Calu3 (cell line): ENCODE measurements around the gene RPTOR. TPM values are rescaled to one million over a fixed set of nuclear protein-coding genes. Genes with fewer than 3 reads are reported as not detected.

Experiments used
- BruUV-seq: library from RNA; stranded (reverse); fragments of 400-500 nt; replicated peaks from 2 replicates; lab custom pipeline; 2021; lab: Mats Ljungman, UMichigan
- CTCF ChIA-PET: fragments of 300-600 bp; sonication (Branson Sonifier 250); formaldehyde crosslinking; loops from one replicate; lab custom pipeline; 2022; ENCODE audit warnings: antibody characterized with exemption; lab: Charles Lee
- DNase-seq: peaks from one replicate; pipeline ENCODE4 v3.0.0; 2022
- H3K27ac Mint-ChIP-seq: one replicate; pipeline ENCODE4 v1.8.0; 2022; ENCODE audit warnings: mixed read lengths; ENCODE audit not compliant: unreplicated experiment
- H3K27me3 Mint-ChIP-seq: one replicate; pipeline ENCODE4 v1.8.0; 2022; ENCODE audit warnings: mixed read lengths; ENCODE audit not compliant: unreplicated experiment
- H3K36me3 Mint-ChIP-seq: one replicate; pipeline ENCODE4 v1.8.0; 2022; ENCODE audit warnings: mild to moderate bottlenecking, moderate library complexity, mixed read lengths; ENCODE audit not compliant: insufficient read depth, unreplicated experiment
- H3K4me1 Mint-ChIP-seq: one replicate; pipeline ENCODE4 v1.8.0; 2022; ENCODE audit warnings: mild to moderate bottlenecking, low read depth, mixed read lengths; ENCODE audit not compliant: unreplicated experiment
- H3K4me3 Mint-ChIP-seq: one replicate; pipeline ENCODE4 v1.8.0; 2022; ENCODE audit warnings: mild to moderate bottlenecking, low read depth, moderate library complexity, mixed read lengths; ENCODE audit not compliant: unreplicated experiment
- H3K9me3 Mint-ChIP-seq: one replicate; pipeline ENCODE4 v1.8.0; 2022; ENCODE audit warnings: low read depth, mixed read lengths; ENCODE audit not compliant: unreplicated experiment
- intact Hi-C: fragments of 100-400 bp; cut with micrococcal nuclease; formaldehyde crosslinking; loops from one replicate; pipeline ENCODE4 v1.10.0; 2022; ENCODE audit not compliant: unreplicated experiment
- total RNA-seq: library from RNA; stranded (reverse); gene quantifications from 2 replicates; pipeline ENCODE4 v1.2.3, GENCODE V29; 2022
- TF ChIP-seq, protein P1 (sequence below): fragments of 200-600 bp; IDR thresholded peaks from one replicate; pipeline ENCODE4 v1.8.0; 2022; ENCODE audit warnings: antibody characterized with exemption; ENCODE audit not compliant: unreplicated experiment

Gene RPTOR
- total RNA-seq, 1 experiment from 2014 or later = 41.8 TPM

DNA sequence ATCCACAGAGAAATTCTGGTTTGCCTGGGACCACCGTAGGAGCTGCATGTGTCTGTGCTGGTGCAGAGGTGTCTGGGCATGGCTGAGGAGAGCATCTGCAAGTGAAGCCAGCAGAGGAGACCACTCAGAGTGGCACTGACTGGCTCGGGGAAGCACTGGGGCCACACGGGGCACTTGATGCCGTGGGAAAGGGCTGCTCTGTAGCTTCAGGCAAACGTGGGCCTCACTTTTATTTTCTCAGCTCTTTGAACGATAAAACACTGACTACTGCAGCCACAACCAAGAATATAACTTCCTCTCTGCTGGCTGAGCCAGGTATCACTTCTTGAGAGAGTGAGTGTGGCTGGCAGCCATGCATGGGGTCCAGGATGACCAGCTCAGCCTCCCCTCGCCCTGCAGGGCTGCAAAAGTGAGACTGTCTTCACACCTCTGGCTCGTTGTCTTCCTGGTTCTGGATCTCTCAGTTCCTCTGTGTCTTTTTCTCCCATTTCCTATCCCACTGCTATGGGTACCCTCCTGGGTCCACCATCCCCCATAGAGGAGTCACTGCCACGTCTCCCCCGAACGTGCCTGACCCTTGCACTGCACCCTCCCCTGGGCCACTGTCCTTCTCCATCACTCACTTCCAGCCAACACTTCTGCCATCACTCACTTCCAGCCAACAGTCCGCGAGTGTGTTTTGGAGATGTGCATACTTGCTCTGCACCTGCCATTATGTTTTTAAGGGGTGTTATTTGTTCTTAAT lies 245.6 kb downstream of the RPTOR start:
- Mint-ChIP-seq H3K9me3 (peaks cover 2% of the 10 kb centered on the region), H3K4me1 (peaks cover 58% of the 10 kb centered on the region)

DNA sequence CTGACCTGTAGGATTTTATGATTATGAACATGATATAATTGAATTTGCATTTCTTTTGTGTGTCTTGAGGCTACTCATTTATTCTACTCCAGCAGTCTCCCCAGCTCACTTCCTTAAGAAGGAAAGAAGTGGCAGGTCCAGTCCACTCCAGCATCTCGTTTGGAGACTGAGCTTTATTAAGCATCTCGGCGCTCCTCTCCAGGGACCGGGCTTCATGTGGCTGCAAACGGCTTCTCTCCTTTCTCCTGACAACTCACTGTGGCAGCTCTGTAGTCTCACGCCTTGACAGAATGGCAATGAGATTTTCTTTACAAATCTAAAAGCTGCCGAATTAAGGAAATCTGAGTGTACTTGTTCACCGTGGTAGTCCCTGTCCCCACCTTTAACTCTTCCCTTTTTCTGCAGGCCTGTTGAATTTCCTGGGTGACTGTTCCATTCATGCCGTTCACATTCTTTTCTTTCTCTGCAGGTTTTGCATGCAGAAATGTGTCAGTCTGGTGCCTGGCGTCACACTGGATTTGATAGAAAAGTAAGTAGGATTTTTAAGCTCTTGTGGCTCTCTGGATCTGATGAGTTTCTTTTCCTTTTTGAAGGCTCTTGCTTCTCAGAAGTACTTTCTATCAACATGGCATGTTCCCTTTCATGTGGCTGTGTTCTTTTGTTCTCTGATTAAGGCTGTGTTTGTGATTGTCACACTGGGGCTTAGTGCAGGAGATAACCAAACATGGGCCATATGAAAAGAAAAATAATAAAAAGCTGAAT lies 246.5 kb downstream of the RPTOR start:
- no TSS peak for BruUV-seq
- CTCF ChIA-PET = no interaction called here
- H3K4me3 Mint-ChIP-seq = no peak overlapping the region
- H3K27ac Mint-ChIP-seq = peak overlapping the region; percentile 71
- peaks cover 58% of the 10 kb centered on the region for H3K4me1 Mint-ChIP-seq
- TF ChIP-seq, protein P1, sequence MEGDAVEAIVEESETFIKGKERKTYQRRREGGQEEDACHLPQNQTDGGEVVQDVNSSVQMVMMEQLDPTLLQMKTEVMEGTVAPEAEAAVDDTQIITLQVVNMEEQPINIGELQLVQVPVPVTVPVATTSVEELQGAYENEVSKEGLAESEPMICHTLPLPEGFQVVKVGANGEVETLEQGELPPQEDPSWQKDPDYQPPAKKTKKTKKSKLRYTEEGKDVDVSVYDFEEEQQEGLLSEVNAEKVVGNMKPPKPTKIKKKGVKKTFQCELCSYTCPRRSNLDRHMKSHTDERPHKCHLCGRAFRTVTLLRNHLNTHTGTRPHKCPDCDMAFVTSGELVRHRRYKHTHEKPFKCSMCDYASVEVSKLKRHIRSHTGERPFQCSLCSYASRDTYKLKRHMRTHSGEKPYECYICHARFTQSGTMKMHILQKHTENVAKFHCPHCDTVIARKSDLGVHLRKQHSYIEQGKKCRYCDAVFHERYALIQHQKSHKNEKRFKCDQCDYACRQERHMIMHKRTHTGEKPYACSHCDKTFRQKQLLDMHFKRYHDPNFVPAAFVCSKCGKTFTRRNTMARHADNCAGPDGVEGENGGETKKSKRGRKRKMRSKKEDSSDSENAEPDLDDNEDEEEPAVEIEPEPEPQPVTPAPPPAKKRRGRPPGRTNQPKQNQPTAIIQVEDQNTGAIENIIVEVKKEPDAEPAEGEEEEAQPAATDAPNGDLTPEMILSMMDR = no peak
- peaks cover 2% of the 10 kb centered on the region for H3K9me3 Mint-ChIP-seq
- no peaks in the 10 kb centered on the region for H3K27me3 Mint-ChIP-seq
- H3K36me3 Mint-ChIP-seq = peaks cover 20% of the 10 kb centered on the region
- no peak for DNase-seq
- intact Hi-C loops = no loop called here

More for the DNA sequence above, 245.6 kb downstream of the RPTOR start:
- H3K27ac Mint-ChIP-seq = peak overlapping the region; percentile 71
- DNase-seq = no peak
- intact Hi-C loops = no loop called here
- peak overlapping the region; percentile 5 for H3K4me3 Mint-ChIP-seq
- peaks cover 20% of the 10 kb centered on the region for H3K36me3 Mint-ChIP-seq
- TF ChIP-seq, protein P1 = no peak
- CTCF ChIA-PET = no interaction called here
- H3K27me3 Mint-ChIP-seq = no peaks in the 10 kb centered on the region
- no TSS peak for BruUV-seq

DNA sequence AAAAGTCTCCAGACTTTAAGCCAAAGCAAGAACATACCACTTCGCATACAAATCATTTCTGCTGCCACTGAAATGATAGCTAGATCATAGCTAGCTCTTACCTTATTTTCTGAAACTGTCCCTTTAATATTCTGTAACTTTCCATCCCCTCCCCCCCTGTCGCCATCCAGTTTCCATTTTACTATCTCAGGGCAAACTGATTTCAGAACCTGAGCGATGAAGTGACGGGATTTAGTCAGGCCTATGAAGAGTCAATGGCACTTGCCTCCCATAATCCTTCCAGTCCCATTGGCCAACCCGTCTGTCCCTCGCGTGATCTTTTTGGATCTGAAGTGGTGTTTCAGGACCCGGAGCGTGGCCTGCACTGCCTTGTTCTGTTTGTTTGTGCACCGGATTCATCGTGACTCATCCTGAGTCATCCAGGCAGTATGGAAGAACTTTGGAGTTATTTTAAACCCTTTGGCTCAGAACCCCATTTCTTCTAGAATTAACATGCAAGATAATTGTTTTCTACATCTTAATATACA lies 247.2 kb downstream of the RPTOR start:
- H3K4me3 Mint-ChIP-seq = peak overlapping the region; percentile 13
- H3K4me1 Mint-ChIP-seq = peaks cover 58% of the 10 kb centered on the region
- TF ChIP-seq, protein P1 = no peak
- intact Hi-C loops = no loop called here
- H3K27me3 Mint-ChIP-seq = no peaks in the 10 kb centered on the region
- CTCF ChIA-PET = no interaction called here
- H3K36me3 Mint-ChIP-seq = peaks cover 17% of the 10 kb centered on the region
- DNase-seq = peak; percentile 72
- peaks cover 2% of the 10 kb centered on the region for H3K9me3 Mint-ChIP-seq
- BruUV-seq = no TSS peak
- H3K27ac Mint-ChIP-seq = peak overlapping the region; percentile 71

DNA sequence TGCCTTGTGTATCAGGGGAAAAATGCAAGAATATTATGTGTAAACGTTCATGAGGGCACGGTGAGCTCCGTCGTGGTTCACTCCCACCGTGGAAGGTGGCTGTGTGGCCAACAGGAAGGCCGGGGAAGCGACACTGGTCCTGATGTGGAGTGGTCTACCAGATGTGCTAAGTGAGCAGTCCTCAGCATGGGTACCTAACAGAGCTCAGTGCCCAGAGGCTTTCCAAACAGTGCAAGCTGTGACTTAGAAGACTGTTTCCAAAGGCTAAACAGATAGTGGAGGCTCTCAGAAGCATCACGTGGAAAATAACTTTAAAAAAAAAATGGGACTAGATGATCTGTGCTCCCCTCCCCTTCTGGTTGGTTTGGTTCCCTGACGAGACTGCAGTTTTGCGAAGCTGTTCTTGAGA lies 247.7 kb downstream of the RPTOR start:
- peaks cover 2% of the 10 kb centered on the region for H3K9me3 Mint-ChIP-seq
- peaks cover 12% of the 10 kb centered on the region for H3K36me3 Mint-ChIP-seq
- TF ChIP-seq, protein P1 = no peak
- peaks cover 58% of the 10 kb centered on the region for H3K4me1 Mint-ChIP-seq
- H3K27me3 Mint-ChIP-seq = no peaks in the 10 kb centered on the region
- peak overlapping the region; percentile 71 for H3K27ac Mint-ChIP-seq
- H3K4me3 Mint-ChIP-seq = peak overlapping the region; percentile 13
- CTCF ChIA-PET = no interaction called here
- DNase-seq = no peak
- intact Hi-C loops = no loop called here
- no TSS peak for BruUV-seq
